GM21381 (cell line): ENCODE results near the gene IL1RAPL1.

Experiments
- ATAC-seq: cut with Tn5 transposase; IDR thresholded peaks from one replicate; pipeline ENCODE4 v1.9.1; 2021; ENCODE audit warnings: mild to moderate bottlenecking, moderate library complexity; ENCODE audit not compliant: unreplicated experiment

IL1RAPL1 gene

DNA sequence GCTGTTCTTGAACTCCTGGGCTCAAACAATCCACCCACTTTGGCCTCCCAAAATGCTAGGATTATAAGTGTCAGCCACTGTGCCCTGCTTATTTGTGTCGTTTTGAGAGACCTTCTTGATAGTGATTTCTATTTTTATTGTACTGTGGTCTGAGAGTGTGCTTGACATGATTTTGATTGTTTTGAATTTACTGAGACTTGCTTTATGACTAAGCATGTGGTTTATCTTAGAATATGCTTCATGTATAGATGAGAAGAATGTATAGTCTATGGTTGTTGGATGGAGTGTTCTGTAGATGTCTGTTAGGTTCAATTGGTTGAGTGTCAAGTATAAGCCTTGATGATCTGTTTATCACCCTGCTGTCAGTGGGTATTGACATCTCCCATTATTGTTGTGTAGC lies 789.3 kb downstream of the IL1RAPL1 start:
- no peak for ATAC-seq

GRCh38 chrX:29382811-29383210 lies 795.6 kb downstream of the IL1RAPL1 start:
- ATAC-seq: no peak

DNA sequence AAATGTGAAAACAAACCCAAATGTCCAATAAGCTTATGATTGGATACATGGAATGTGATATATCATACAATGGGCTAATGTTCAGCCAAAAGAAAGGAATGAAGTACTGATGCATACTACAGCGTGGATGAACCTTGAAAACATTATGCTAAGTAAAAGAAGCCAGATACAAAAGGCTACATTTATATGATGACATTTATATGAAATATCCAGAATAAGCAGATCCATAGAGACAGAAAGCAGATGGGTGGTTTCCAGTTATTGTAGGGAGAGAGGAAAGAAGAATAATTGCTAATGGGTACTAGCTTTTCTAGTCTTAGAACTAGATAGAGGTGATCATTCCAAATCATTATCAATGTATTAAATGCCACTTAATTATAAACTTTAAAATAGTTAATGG lies 801.3 kb downstream of the IL1RAPL1 start:
- ATAC-seq: no peak

DNA sequence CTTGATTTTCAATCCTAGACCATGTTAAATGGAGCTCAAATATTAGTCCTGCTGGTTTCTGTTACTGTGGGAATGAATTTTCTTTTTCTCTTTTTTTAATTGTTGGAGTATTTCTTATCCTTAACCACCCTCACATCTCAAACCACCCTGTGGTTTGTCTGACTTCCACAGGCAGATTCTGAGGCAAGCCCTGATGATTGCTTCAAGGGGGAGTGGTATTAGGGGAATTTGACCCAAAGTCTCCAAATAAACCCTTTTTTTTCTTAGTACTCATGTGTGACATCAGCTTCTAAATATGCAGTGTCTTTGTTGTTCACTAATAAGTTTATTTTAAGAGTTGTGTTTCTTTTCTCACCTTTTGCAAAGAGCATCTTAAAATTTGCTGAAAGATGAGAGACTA lies 810.3 kb downstream of the IL1RAPL1 start:
- no peak for ATAC-seq

DNA sequence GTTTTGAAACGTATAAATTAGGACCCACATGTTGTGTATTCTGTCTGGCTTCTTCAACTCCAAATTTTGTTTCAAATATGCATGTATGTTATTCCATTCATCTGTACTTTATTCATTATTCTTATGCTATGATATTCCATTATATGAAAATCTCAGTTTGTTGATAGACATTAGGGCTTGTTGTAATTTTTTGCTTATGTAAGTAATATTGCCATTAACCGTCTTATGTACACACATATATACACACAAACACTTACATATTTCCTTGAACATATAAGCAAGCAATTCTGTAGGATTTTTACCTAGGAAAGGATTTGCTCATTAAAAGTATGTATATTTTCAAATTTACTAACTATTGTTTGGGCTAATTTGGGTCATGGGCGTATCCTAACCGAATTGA lies 820.1 kb downstream of the IL1RAPL1 start:
- no peak for ATAC-seq

- no peak for ATAC-seq
Measured at GRCh38 chrX:29419774-29420553, 832.7 kb downstream of the IL1RAPL1 start.

- no peak for ATAC-seq
Measured at GRCh38 chrX:29422034-29422433, 834.8 kb downstream of the IL1RAPL1 start.

GRCh38 chrX:29431895-29432294 lies 844.6 kb downstream of the IL1RAPL1 start:
- no peak for ATAC-seq

- ATAC-seq: no peak
Measured at GRCh38 chrX:29432534-29432933, 845.3 kb downstream of the IL1RAPL1 start.

GRCh38 chrX:29434939-29435338 lies 847.7 kb downstream of the IL1RAPL1 start:
- ATAC-seq: no peak

DNA sequence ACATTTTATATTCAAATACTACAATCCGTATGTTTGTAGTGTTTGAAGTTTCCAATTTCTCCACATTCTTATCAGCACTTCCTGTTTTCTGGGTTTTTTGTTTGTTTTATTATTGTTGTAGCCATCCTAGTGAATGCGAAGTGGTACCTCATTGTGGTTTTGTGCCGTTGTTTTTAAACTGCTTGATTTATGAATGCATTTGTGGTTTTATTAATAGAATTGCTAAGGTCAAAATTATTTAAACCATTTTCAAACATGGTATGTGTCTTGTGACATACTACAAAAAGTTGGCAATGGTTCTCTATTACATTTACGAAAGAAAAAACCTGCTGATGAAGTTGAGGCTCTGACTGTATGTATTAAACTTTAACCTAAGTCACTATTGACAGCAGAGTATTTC lies 848.1 kb downstream of the IL1RAPL1 start:
- ATAC-seq: no peak

DNA sequence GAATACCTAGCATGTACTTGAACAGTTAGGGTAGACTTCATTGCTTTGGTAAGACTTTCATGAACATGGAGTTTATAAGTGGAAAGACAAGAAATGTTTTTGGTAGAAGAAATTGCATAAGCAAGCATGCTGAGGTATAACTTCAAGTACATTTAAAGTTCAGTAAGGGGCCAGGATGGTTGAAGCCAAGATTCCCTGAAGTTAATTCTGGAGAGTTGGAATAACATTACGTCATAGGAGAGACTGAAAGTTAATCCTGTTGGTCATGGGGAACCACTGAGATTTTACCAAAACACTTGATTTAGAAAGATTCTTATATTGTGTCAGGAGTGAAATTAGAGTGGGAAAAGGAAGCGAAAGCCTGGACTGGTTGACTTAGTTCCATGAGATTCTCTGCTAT lies 860.6 kb downstream of the IL1RAPL1 start:
- ATAC-seq: no peak

DNA sequence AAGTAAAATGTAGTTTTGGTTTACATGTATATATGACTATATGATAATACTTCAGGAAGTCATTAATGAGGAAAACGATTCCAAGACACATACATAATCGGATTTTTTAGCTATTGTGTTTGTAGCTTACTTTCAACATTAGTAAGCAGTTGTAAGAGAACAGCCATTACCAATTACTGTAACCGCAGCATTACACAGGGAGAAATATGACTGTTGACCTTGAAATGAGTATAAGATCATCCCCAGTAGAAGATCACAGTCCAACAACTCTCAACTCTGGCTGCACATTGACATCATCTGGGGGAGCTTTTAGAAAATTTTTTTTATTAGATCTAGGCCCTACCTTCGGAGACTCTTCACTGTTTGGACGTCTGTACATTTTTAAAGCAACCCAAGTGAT lies 866.1 kb downstream of the IL1RAPL1 start:
- ATAC-seq: no peak

- ATAC-seq: no peak
Measured at GRCh38 chrX:29455702-29456101, 868.5 kb downstream of the IL1RAPL1 start.

- ATAC-seq: no peak
Measured at GRCh38 chrX:29461039-29461438, 873.8 kb downstream of the IL1RAPL1 start.

GRCh38 chrX:29466456-29466855 lies 879.2 kb downstream of the IL1RAPL1 start:
- no peak for ATAC-seq

DNA sequence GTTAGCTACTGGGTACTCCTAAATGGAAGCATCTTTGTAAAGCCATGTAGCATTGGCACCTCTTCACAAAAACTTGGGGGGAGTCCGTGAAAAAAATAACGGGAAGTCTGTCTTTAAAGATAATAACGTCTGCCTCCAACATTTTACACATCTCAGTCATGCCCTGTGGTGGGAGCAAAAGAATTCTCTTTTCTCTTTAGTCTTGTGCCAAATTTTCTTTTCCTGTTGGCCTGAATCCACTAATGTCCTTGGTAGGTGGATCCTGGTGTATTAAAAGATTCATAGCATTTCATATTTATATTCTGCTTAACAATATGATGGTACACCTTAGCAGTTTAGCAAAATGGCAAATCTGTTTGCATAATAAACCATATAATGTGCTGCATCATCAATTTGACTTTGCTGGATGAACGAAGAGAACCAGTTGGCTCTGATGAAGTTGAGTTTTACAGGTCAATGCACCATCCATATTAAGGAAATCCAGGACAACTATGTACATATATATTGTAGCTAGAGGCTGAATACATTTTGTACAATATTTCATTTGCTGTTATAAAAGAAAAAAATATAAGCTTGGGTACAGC lies 881.8 kb downstream of the IL1RAPL1 start:
- no peak for ATAC-seq

- ATAC-seq: no peak
Measured at GRCh38 chrX:29470030-29470429, 882.8 kb downstream of the IL1RAPL1 start.

DNA sequence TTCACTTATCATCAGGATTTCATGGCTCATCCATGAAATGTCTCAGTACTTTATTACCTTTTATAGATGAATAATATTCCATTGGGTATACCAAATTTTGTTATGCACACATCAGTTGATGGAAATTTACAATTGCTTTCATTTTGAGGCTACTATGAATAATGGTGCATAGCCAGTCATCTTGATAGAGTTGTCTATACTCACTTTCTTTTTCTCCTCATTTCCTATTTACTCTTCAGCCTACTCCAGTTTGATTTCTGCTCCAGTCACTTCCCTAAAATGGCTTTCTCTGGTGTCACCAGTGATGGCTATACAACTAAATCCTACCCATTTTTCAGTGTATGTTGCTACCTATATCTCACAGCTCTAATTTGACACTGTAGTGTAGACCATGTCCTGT lies 884.6 kb downstream of the IL1RAPL1 start:
- no peak for ATAC-seq

DNA sequence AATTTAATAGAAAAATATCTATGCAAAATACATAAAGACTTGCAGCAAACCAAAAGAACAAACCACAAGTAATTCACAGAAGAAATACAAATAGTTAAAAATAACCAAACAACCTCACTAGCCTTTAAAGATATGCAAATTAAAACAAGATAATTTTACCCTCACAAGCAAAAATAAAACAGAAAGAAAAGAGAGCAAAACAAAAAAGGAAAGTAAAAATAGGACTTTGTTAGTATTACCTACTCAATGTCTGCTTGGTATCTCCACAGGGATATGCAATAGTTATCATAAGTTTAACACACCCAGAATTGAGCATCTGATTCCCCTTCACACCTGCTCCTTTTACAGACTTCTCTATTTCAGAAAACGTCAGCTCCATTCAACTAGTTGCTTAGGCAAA lies 890.6 kb downstream of the IL1RAPL1 start:
- ATAC-seq: peak; percentile 39

GRCh38 chrX:29478336-29479069 lies 891.3 kb downstream of the IL1RAPL1 start:
- ATAC-seq: peak; percentile 76

DNA sequence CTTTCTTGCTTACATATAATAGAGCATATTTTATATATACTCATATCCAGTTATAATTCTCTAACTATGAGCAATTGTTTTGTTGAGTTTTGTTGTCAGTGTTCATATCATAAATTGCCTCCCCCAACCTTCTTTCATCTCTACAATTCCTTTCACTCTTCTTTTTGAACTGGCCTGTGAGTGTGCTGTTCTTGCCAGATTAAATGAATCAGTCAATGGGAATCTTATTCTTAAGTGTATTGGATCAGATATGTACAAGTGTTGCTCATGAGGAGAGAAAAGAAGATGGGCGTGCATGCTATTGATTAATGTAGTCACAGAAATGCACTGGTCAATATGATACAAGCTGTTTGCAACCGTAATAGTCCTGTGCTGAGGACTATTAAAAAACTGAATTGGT lies 900.0 kb downstream of the IL1RAPL1 start:
- no peak for ATAC-seq
